Right lobe of liver (tissue), 6 donors: ENCODE results near the gene MYH13. TPM values are rescaled to one million over a fixed set of nuclear protein-coding genes. Genes with fewer than 3 reads are reported as not detected.

ENCODE experiments used
- ATAC-seq, 4 donors: fragments of 200-7000 bp; cut with Tn5 transposase; one replicate each; pipeline ENCODE4 v1.9.1; 2020; ENCODE audit warnings: mild to moderate bottlenecking in 4 of 4, moderate library complexity in 4 of 4
- DNase-seq, 3 donors: peaks; one replicate each; pipeline ENCODE4 v3.0.0-alpha.2; 2020
- H3K27ac ChIP-seq, 3 donors: fragments of 200-600 bp; one replicate each; pipeline ENCODE4 v1.8.0; 2022
- H3K27me3 ChIP-seq, 2 donors: fragments of 200-600 bp; one replicate each; pipeline ENCODE4 v1.8.0; 2022
- H3K36me3 ChIP-seq, 4 donors: fragments of 200-600 bp; sonication (generic) in 1 of 4; one replicate each; pipeline versions ENCODE4 v1.5.1 to v1.8.0; 2017 to 2022; ENCODE audit warnings: control low read depth in 1 of 4
- H3K4me1 ChIP-seq, 4 donors: fragments of 200-600 bp; sonication (generic) in 1 of 4; one replicate each; pipeline versions ENCODE4 v1.5.1 to v1.8.0; 2017 to 2022; ENCODE audit warnings: control low read depth in 1 of 4
- H3K4me3 ChIP-seq, 3 donors: fragments of 200-600 bp; one replicate each; pipeline ENCODE4 v1.8.0; 2022
- H3K9me3 ChIP-seq, 4 donors: fragments of 200-600 bp; sonication (generic) in 1 of 4; one replicate each; pipeline versions ENCODE4 v1.5.1 to v1.8.0; 2017 to 2022; ENCODE audit warnings: control low read depth in 1 of 4
- CTCF ChIP-seq, 4 donors: fragments of 200-600 bp in 3 of 4; fragments of 450-650 bp in 1 of 4; IDR thresholded peaks; one replicate each; pipeline versions ENCODE4 v1.5.1 to v1.8.0; 2016 to 2022; ENCODE audit warnings: antibody characterized with exemption in 4 of 4, mild to moderate bottlenecking in 2 of 4
- POLR2A ChIP-seq: fragments of 450-650 bp; IDR thresholded peaks from one replicate; pipeline ENCODE4 v1.6.1; 2017; ENCODE audit warnings: antibody characterized with exemption, mild to moderate bottlenecking
- WGBS: methylation state at CpG from one replicate; pipeline ENCODE4 v1.1.6; 2018; ENCODE audit warnings: low coverage, low lambda C conversion rate; ENCODE audit not compliant: insufficient coverage; ENCODE audit errors: missing lambda C conversion rate; 5-methylcytosine and 5-hydroxymethylcytosine counted together
- intact Hi-C, 2 donors: fragments of 100-400 bp; cut with DNase I; formaldehyde crosslinking; loops; one replicate each; pipeline versions ENCODE4 v1.11.2 to v1.14.1; 2022
- total RNA-seq, 6 experiments: library from RNA; depleted of rRNA in 2 of 6; stranded (reverse); fragments of >200 nt in 2 of 6; fragmentation: NEBNext Ultra II Directional in 3 of 6; extraction: Animal tissue kit (Norgen Biotek cat#: 25700) in 3 of 6; gene quantifications; one replicate each; pipeline versions ENCODE4 v1.1.0 to v1.2.4, GENCODE V29; 2016 to 2023
- donor health status: DM: no; HTN: yes; CAD: no.
- donor health status: DM: no; HTN: no; CAD: no.
- donor health status: DM: no; HTN: no; CAD: no.
- donor health status: DM: no; HTN: yes; CAD: no.
- donor health status: DM: no; HTN: yes; CAD: no.

MYH13 gene
- total RNA-seq, 6 experiments from 2014 or later, result not detected

GRCh38 chr17:10251212-10251948, 121.4 kb downstream of the MYH13 start:
- TF ChIP-seq POLR2A, result no peak
- TF ChIP-seq CTCF (IDR thresholded peaks at IDR 0.05), result no peak
- intact Hi-C loops, result no loop called here
- no peak overlapping the region for H3K4me3 ChIP-seq
- no peaks in the 10 kb centered on the region for H3K36me3 ChIP-seq
- 42% methylated on average over 11 of the region's 11 CpGs for WGBS
- H3K27me3 ChIP-seq, result no peaks in the 10 kb centered on the region
- DNase-seq (no peak), ATAC-seq (no peak)
- no peaks in the 10 kb centered on the region for H3K4me1 ChIP-seq
- no peak overlapping the region for H3K27ac ChIP-seq
- no peaks in the 10 kb centered on the region for H3K9me3 ChIP-seq

Other genes starting within 250 kb of the MYH13 start
- gene GAS7, start 174.4 kb downstream of the MYH13 start, total RNA-seq, result 1 to 10 TPM; 1.6 to 7.1 (median 2.7) TPM
- not detected for gene MYH8, start 48.9 kb upstream of the MYH13 start, total RNA-seq
- under 1 TPM in 1 of 6 experiments, not detected in 5; 0.07 TPM for gene MYH4, start 96.6 kb upstream of the MYH13 start, total RNA-seq
- gene MYH1, start 145.5 kb upstream of the MYH13 start, total RNA-seq, result 1 to 10 TPM in 1 of 6 experiments, under 1 TPM in 2, not detected in 3; 0.23 to 2.3 (median 0.31) TPM
- under 1 TPM in 4 of 6 experiments, not detected in 2; 0.18 to 0.81 (median 0.34) TPM for gene MYH2, start 176.7 kb upstream of the MYH13 start, total RNA-seq